HuH-7.5 (cell line): Measurements from ENCODE around the gene B4GALT3.

Source experiments
- DNase-seq: peaks from one replicate; pipeline ENCODE4 v3.0.0; 2011; ENCODE audit warnings: low spot score

Gene B4GALT3

DNA sequence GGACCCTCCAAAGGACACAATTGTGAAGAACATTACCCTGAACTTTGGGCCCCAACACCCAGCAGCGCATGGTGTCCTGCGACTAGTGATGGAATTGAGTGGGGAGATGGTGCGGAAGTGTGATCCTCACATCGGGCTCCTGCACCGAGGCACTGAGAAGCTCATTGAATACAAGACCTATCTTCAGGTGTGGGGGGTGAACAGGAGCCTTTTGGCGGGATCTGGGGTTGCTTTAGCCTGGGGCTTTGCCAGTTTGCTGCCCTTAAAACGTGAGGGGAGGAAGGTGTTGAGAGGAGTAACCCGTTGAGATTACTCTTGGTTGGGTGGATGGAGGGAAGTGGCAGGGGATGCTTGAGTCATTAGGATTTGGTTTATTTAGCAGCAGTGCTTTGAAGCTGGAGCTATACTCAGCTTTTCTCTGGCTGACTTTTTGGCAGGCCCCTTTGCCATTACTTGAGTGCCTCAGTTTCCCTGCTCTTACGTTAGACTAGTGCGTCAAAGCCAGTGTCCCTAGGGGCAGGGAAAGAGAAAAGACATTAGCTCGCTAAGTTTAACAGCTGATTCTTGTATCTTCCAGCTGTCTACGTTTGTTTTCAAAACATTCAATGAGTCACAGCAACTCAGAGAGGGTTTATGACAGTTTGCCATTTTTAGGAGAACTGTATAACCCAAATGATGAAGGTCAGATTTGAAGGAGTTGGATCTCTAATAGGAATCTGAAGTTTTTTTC lies 29.3 kb upstream of the B4GALT3 start:
- no peak for DNase-seq

DNA sequence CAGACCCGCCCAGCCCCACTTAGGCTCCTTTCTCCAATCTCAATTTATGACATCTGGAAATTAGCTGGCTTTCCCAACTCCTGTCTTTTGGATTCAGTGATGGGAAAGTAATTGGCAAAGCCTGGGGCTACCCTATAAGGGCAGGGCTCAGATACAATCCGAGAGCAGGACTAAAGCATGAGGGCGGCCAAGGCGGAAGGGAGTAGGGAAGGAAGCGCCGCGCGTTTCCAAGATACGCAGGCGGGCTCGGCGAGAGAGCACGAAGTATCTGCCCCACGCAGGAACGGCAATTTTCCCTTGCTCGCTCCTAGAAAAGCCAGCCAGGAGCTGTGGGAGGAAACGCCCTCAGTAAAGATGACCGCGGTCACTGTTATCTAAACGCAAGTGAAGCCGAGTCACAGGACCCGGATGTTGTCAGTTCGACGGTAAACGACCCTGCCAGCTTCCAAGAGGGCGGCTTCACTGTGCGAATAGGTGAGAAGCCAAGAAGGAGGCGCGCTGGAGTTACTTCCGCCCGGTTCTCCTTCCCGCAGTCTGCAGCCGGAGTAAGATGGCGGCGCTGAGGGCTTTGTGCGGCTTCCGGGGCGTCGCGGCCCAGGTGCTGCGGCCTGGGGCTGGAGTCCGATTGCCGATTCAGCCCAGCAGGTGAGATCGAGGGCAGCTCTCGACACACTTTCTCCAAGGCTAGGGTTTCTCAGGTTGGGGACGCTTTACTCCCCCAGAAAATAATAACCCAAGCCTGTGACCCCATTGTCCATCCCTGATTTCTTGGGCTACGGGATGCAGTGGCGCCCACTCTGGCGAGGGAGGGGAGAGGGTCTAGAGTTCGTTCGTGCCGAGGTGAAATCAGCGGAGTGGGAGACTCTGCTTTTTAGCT lies 24.8 kb upstream of the B4GALT3 start, which contains the start of gene NDUFS2:
Gene NDUFS2 (plus strand): TSS at position 532 of the 877 bp plus-strand sequence. CDS start 19 bp downstream, at position 551.
- peak; percentile 87 for DNase-seq

DNA sequence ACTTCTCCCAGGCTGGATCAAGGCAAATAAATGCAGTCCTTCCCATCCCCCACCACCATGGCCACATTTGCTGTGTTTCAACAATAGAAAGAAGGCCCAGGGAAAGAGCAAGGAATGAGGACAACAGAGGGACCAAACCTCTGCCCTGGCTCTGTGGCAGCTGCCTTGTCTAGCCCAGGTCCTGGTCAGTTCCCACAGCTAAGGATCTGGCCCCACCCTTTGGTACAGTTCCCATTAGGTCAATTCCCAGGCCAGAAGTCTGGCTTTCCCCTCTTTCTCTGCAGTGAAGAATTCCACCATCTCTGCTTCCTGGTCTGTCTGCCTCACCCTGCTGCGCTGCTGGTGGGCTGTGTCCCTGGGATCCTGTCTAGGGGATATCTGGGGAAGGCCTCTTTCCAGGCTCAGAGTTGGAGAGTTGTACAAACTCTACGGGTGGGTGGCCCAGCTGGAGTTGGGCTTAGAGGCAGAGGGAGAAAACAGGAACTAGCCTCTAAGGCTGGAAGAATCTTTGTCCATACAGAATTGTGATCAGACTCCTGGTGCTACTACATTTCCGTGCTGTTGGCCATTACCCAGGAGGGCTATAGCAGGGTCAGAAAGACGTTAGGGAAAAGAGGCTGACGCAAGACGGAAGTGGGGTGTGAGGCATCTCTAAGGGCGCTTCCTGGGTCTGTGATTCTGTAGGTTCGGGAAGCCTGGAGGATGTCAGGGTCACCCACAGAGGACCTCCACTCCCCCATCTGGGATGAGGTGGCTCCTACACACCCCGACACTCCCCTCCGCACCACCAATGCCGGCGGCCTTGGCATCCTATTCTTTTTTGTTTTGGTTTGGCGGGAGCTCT lies 23.9 kb upstream of the B4GALT3 start:
- DNase-seq = no peak

DNA sequence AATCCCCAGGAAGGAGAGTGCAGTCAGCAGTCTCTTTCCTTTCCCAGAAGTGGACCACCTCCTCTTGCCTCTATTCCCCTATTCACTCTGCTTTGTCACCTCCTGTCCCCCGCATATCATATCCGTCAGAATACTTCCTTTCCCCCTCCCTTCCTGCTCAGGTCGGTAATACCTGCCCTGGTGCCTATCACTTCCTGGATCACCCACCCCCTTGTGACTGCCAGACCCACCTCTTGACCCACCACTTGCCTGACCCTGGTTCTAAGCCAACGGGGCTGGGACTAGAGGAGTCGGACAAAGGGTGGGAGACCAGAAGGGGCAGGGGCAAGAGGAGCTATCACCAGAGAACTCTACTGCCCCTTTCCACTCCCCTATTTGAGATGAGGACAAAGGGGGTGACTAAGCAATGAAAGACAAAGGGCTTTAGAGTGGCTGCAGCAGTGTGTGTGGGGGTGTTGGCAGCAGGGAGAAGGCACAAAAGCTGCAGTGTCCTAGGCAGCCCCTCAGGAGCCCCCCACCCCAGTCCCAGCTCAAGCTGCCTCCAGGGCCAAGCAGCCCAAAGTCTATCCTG lies 23.2 kb upstream of the B4GALT3 start:
- DNase-seq = no peak

DNA sequence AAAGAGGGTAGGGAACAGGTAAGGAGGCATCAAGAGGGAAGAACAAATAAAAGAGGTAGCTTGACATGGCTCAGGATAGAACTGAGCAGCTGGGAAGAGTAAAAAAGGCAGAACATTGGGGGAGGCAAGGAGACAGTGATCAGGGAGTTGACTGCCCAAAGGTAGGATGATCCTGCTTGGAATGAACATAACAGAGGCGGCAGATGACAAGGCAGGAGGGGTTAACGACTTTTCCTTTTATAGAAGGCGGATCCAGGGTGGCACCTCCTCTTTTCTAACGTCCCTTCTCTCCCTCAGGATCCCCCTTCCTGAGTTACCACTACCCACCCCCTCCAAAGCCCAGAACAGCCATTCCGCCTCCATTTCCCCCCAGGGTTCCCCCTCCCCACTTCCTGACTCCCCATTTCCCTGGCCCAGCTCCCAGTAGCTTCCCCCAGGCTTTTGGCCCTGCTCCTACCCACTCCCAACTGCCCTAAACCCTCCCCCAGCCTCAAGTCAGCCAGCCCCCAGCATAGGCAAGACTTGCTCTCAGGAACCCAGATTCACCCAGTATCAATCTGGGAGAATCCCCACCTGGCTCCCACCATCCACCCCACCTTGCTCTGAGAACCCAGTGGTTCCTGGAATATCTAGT lies 22.3 kb upstream of the B4GALT3 start:
- no peak for DNase-seq

DNA sequence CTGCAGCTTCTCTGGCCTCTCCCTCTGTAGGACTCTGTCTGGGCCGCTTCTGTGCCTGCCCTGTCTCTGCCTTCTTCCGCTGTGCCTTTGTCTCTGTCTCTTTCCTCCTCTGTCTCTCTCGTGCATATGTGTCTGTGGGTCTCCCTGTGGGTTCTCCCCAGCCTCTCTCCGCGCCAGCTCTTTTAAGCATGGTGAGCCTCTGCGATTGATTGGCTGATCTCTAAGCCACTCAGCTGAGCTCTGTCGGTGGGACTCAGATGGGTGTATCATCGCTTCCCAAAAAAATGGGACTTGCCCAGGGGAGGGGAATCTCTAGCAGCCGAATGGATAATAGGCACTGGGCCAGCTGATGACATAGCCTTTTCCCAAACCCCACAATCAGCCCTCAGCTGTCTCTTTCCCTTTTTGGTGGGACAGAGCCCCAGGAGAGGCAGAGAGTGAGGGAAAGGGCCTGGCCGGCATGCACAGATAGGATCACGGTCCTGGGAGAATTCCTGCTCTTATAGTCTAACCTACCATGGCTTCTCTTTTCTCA lies 21.7 kb upstream of the B4GALT3 start, which contains the start of gene ADAMTS4:
Gene ADAMTS4 (minus strand): TSS at position 158 of the 535 bp plus-strand sequence. CDS start 427 bp downstream, outside the sequence.
- no peak for DNase-seq

DNA sequence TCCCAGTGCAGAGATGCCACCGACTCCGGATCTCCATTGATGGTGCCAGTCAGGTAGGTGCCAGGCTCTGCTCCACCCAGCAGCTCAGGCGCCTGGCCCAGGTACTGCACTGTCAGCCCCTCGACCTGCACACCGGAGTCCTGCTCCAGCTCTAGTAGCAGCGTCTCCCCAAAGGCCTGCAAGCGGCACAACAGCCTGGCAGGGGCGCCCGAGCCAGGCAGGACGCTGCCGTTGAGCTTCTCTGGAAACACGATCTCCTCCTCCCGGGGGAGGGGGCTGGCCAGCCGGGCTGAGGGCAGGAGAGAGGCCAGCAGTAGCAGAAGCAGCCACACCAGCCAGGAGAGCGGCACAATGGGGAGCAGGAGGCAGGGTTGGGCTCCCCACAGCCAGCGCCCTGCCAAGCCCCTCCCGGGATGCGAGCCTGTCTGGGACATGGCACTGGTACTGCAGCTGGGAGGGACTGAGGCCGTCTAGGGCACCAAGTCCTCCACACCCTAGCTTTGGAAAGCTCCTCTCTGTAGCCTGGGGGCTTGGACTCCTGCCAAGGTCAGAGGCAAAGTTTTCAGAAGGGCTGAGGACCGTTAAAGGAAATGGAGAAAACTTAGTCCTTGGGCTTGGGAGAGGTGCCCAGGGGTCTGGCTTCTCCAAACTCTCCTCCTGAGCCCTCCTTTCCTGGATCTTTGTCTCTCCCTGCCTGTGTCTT lies 21.0 kb upstream of the B4GALT3 start:
- DNase-seq = no peak

DNA sequence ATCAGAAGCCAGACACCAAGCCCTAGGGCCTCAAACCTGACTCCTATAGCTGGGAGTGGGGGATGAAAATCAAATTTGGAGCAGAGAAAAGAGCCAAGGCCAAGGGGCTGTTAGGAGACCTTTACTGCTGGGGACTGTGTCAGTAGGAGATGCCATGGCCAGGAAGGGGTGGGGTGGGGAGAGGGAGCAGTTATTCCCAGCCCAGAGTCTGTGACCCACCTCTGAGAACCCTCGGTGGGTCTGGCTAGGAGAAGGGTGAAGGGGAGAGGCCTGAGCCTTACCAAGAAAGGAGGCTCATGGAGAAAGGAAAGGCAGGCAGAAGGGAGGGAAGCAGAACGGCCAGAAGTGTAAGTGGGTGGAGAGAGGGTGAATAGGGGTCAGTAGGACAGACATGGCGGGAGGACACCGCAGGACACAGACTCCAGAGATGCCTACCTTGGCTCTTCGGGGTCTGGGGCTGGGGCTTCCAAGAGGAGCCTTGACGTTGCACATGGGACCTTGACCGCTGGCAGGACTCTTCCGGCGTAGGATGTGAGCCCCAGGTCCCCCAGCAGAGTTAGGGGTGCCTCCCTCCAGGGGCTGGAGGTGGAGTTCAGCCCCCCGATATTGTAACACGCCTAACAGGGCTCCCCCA lies 20.4 kb upstream of the B4GALT3 start:
- DNase-seq = no peak

DNA sequence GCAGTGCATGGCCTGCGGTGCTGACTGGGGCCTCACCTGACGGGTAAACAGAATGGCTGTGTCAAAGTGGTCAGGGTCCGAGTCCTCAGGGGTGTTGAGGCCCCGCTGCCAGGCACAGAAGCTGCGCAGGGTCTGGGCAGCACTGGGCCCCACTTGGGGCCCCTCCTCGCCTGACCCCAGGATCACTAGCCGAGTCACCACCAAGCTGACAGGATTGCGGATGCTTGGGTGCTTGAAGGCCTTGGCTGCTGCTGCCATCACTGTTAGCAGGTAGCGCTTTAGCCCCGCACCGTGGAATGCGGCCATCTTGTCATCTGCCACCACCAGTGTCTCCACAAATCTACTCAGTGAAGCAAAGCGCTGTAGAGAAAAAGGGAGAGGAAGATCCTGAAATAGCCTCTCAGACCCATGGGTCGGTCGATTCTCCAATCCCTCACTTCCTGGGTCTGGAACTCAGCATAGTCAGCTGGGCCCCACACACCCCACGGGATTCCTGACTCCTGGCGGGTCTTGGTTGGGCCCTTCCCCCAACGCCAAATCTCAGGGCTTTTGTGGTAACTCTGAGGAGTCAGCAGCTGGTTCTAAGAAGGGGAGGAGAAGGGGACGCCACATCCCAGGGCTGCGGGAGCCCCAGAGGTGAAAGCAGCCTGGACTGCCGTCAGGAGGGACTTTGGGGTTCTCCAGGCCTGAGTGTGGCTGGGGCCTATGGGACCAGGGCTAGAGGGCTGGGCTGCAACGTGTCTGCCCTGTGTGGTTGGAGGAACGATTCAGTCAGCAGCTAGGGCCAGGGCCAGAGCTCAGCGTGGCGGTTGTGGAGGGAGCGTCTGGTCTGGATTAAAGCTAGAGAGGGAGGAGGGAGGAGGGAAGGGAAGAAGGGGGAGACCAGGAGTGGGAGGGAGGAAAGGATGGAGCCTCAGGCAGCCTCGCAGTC lies 19.5 kb upstream of the B4GALT3 start:
- no peak for DNase-seq

DNA sequence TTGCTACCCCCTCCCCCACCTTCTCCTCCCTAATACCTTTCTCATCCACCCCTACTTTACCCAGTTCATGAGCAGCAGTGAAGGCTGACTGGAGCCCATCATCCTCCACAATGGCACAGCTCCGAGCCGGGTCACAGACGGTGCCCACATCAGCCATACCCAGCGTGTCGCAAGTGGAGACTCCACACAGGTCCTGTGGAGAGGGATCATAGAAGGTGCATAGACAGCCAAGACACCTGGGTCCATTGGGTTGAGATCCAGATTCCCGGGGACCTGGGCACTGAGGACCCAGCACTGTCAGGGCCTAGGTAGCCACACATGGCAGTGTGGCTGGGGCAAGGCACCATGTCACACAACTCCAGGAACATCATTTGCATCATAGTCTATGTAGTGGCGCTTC lies 18.8 kb upstream of the B4GALT3 start:
- DNase-seq = no peak

DNA sequence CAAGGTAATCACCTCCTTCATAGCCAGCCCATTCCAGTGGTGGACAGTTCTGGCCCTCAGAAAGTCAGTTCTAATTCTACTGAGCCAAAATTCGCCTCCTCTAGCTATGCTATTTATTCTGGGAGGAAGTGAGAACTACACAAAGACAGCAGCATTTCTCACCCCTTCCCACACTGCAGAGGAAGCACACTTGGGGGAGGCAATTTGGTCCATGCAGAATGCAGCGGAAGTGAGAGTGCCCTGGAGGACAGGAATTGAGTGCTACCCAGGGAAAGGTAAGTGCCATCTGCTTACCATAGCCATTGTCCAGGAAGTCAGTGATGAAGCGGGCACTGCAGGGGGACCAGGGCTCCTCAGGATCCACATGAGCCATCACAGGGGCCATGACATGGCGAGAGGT lies 17.9 kb upstream of the B4GALT3 start:
- DNase-seq = no peak

DNA sequence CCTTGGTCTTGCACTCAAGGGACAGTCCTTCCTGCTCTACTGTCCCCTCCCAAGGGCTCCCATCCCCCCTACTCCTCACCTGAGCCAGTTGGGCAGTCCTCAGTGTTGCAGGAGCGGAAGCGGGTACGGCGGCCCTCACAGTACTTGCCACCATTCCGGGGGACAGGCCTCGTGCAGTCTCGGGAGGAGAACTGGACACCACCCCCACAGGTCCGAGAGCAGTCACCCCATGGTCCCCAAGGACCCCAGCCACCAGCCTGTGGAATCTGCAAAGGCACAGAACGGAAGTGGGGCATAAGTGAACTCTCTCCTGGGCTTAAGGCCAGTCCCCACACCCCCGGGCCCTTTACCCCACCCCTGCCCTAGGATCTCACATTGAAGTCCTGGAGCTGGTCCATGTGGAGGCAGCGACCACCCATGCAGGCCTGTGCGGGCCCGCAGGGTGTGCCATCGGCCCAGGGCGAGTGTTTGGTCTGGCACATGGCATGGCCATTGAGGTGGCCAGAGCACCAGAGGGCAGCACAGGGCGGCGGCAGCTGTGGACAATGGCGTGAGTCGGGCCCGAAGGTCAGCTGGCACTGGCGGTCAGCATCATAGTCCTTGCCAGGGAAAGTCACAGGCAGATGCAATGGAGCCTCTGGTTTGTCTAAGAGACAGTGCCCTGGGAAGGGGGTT lies 16.4 kb upstream of the B4GALT3 start:
- no peak for DNase-seq

DNA sequence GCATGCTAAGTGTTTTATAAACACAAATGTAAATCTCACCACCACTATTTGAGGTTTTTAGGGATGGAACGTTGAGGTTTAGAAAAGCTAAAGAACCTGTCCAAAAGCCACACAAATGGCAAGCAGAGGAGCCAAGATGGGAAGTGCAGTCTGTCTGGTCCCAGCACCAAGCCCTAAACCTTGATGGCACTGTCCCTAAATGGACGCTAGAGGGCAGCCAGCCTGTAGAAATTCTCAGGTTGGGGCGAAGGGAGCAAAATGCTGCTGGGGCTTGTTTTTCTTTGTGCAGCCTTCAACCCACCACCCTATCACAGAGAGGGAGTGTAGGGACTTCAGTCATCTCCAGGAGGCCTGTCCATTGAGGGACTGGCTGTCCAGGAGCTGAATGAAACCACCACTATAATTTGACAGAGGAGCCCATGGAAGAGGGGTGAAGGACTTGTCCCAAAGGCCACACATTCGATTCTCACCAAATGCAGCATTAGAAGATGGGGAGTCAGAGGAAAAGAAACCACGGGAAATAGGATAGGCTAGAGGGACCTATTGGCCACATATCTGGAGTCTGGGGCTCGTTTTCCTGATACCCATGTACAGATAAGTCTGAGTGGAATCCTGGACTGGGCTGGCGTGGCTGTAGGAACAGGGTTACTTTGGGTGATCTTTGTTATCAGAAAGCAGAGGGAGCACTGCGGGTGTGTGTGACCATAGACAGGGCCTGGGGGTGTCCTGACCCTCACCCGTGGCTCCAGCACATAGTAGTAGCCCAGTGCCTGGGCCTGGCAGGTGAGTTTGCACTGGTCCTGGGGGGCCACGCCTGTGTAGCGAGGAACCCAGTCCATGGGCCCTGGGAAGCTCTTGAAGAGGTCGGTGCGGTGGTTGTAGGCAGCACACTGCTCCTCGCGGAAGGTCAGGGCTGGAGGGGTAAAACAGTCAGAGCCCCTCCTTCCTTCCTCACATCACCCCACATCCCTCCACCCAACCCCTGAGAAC lies 15.5 kb upstream of the B4GALT3 start:
- DNase-seq = peak; percentile 79

DNA sequence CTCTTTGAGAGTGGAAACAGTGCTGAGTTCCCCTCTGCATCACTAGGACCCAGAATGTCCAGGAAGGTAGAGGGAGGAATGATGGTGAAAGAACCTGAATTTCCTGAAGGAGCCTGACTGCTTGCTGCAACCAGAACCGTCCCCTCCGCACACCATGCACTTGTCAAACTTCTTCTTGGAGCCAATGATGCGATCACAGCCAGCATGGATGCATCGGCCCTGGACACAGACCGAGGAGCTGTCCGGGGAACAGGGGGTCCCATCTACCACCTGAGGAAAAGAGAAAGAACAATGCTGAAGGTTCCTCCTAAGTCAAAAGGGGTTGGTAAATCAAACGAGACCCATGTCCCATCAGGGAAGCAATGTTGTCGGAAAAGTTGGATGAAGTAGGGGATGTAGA lies 14.7 kb upstream of the B4GALT3 start:
- DNase-seq = no peak

DNA sequence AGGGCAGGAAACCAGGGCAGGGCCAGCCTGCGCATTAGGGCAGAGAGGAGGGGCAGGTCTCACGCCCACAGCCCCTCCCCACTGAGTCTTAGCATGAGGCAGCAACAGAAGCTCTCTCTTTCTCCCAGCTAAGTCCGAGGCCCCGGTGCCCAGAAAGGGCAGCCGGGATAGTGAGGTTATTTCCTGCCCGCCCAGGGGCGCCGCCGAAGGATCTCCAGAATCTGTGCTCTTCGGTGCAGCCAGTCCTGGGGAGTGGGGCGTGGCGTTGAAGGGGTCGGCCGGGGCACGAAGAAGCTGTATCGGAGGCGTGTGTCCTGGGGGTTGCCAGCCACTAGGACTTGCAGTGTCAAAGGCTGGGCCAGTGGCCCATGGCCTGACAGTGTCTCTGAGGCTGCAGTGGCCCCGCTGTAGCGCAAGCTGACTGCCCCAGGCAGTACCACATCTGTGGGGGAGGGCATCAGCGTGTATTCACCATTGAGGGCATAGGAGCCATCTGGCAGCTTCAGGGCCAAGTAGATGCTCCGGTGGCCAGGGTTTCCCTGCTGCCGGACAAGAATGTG lies 13.7 kb upstream of the B4GALT3 start:
- DNase-seq = no peak

DNA sequence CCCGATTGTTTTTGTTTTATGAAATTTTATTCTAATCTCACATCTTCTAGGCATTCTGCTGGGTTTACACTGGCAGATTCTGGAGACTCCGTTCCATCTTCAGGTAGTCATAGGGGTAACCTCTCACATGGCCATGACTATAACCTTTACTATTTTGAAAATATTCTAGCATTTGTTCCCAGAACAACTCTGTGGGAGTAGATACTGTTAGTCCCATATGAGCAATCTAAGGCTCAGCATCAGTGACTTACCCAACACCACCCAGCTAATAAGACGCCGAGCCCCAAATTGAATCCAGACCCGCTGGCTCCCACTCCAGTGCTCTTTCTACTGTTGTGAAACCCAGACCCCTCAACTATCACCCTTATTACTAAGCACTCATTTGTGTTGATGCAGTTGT lies 11.7 kb upstream of the B4GALT3 start:
- no peak for DNase-seq

DNA sequence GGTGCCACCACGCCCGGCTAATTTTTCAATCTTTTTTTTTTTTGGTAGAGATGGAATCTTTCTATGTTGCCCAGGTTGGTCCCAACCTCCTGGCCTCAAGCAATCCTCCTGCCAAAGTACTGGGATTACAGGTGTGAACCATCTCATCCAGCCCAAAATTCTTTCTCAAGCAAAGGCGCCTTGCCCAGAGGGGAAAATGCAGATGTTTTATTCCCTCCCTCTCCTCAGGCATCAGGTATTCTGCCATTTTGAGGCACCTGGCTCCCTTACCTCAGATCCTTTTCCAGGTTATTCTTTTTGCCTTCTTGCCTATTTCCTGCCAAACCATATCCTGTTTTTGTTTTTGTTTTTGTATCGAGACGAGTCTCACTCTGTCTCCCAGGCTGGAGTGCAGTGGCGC lies 11.1 kb upstream of the B4GALT3 start:
- no peak for DNase-seq
